Mucosa of rectum (tissue), 2 donors: ENCODE results near the gene TMEM204.

Experiments
- H3K27ac ChIP-seq, 2 donors: one replicate each; pipeline ENCODE4 v1.7.0; 2013; ENCODE audit warnings: inconsistent platforms in 2 of 2, low read depth in 2 of 2, low read length in 2 of 2
- H3K27me3 ChIP-seq, 2 donors: one replicate each; pipeline ENCODE4 v1.7.0; 2013; ENCODE audit warnings: low read length in 2 of 2; ENCODE audit not compliant: control insufficient read depth in 2 of 2, insufficient read depth in 2 of 2
- H3K36me3 ChIP-seq, 2 donors: one replicate each; pipeline ENCODE4 v1.7.0; 2013; ENCODE audit warnings: low read length in 2 of 2; ENCODE audit not compliant: control insufficient read depth in 2 of 2, insufficient read depth in 2 of 2
- H3K4me1 ChIP-seq, 2 donors: one replicate each; pipeline ENCODE4 v1.7.0; 2013; ENCODE audit warnings: low read length in 2 of 2, mild to moderate bottlenecking in 1 of 2; ENCODE audit not compliant: control insufficient read depth in 2 of 2, insufficient read depth in 2 of 2
- H3K4me3 ChIP-seq, 2 donors: one replicate each; pipeline ENCODE4 v1.7.0; 2013; ENCODE audit warnings: low read length in 2 of 2
- H3K9ac ChIP-seq, 2 donors: one replicate each; pipeline ENCODE4 v1.7.0; 2013; ENCODE audit warnings: low read length in 2 of 2, low read depth in 1 of 2, mild to moderate bottlenecking in 1 of 2
- H3K9me3 ChIP-seq, 2 donors: one replicate each; pipeline ENCODE4 v1.7.0; 2013; ENCODE audit warnings: low read length in 2 of 2; ENCODE audit not compliant: control insufficient read depth in 2 of 2
- donor health status: healthy.
- donor health status: Normal muscosa, but diverticular disease.

Gene TMEM204

GRCh38 chr16:1530883-1531637 lies 2.4 kb upstream of the TMEM204 start:
- Histone ChIP-seq H3K9ac (peak overlapping the region in 1 of 2 donors; percentile 36), H3K4me1 (peaks cover 12 to 13% of the 10 kb centered on the region in 2 donors)

GRCh38 chr16:1531638-1531910 lies 1.9 kb upstream of the TMEM204 start:
- H3K9ac ChIP-seq = peak overlapping the region in 1 of 2 donors; percentile 36

More at GRCh38 chr16:1530883-1531637, 2.4 kb upstream of the TMEM204 start:
- H3K27me3 ChIP-seq = no peaks in the 10 kb centered on the region
- H3K9me3 ChIP-seq = no peaks in the 10 kb centered on the region
- H3K27ac ChIP-seq = peak overlapping the region; percentile 84 to 86
- no peak overlapping the region for H3K4me3 ChIP-seq
- no peaks in the 10 kb centered on the region for H3K36me3 ChIP-seq

GRCh38 chr16:1532081-1532760 lies 1.2 kb upstream of the TMEM204 start:
- peak overlapping the region; percentile 7 to 18 for H3K4me3 ChIP-seq
- no peaks in the 10 kb centered on the region for H3K9me3 ChIP-seq
- H3K36me3 ChIP-seq = peaks cover 0 to 9% of the 10 kb centered on the region in 2 donors
- no peaks in the 10 kb centered on the region for H3K27me3 ChIP-seq
- H3K27ac ChIP-seq = peak overlapping the region; percentile 84 to 86
- peak overlapping the region in 1 of 2 donors; percentile 70 for H3K9ac ChIP-seq
- peaks cover 12 to 16% of the 10 kb centered on the region in 2 donors for H3K4me1 ChIP-seq

More at GRCh38 chr16:1531638-1531910, 1.9 kb upstream of the TMEM204 start:
- Histone ChIP-seq H3K36me3 (peaks cover 0 to 2% of the 10 kb centered on the region in 2 donors), H3K4me1 (peaks cover 12 to 14% of the 10 kb centered on the region in 2 donors), H3K4me3 (no peak overlapping the region), H3K9me3 (no peaks in the 10 kb centered on the region), H3K27me3 (no peaks in the 10 kb centered on the region), H3K27ac (peak overlapping the region; percentile 84 to 86)

DNA sequence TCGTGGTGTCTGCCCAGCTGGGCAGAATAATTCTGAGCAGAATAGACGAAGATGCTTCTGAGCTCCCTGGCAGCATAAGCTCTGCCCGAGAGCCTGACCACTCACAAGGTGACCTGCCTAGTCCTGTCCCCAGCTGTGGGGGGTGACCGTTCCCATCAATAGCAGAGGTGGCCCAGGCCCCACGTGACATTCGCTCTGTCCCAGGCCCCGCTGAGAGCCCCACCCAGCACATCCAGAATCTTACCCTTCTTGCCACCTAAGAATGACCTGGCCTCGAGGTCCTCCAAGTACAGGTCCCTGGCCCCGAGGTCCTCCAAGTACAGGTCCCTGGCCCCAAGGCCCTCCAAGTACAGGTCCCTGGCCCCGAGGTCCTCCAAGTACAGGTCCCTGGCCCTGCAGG lies 695 bp upstream of the TMEM204 start:
- peak overlapping the region in 1 of 2 donors; percentile 70 for H3K9ac ChIP-seq
- peaks cover 12 to 16% of the 10 kb centered on the region in 2 donors for H3K4me1 ChIP-seq
- peak overlapping the region; percentile 7 to 18 for H3K4me3 ChIP-seq

GRCh38 chr16:1534021-1535020 lies 855 bp downstream of the TMEM204 start:
- Histone ChIP-seq H3K27me3 (no peaks in the 10 kb centered on the region), H3K9me3 (no peaks in the 10 kb centered on the region), H3K36me3 (peaks cover 6 to 16% of the 10 kb centered on the region in 2 donors), H3K27ac (peak overlapping the region; percentile 84 to 86), H3K9ac (peak overlapping the region; percentile 41 to 70), H3K4me3 (peak overlapping the region; percentile 62 to 64), H3K4me1 (peaks cover 12 to 18% of the 10 kb centered on the region in 2 donors)

More for the DNA sequence above, 695 bp upstream of the TMEM204 start:
- Histone ChIP-seq H3K36me3 (peaks cover 3 to 9% of the 10 kb centered on the region in 2 donors), H3K27ac (peak overlapping the region; percentile 84 to 86), H3K27me3 (no peaks in the 10 kb centered on the region), H3K9me3 (no peaks in the 10 kb centered on the region)

GRCh38 chr16:1535391-1536291 lies 2.2 kb downstream of the TMEM204 start:
- Histone ChIP-seq H3K36me3 (peaks cover 9 to 20% of the 10 kb centered on the region in 2 donors), H3K9me3 (no peaks in the 10 kb centered on the region), H3K4me3 (peak overlapping the region; percentile 62 to 64), H3K9ac (peak overlapping the region; percentile 53 to 70), H3K27me3 (no peaks in the 10 kb centered on the region), H3K27ac (peak overlapping the region; percentile 14 to 17), H3K4me1 (peaks cover 10 to 18% of the 10 kb centered on the region in 2 donors)

- H3K4me3 ChIP-seq = peak overlapping the region in 1 of 2 donors; percentile 64
- H3K27me3 ChIP-seq = no peaks in the 10 kb centered on the region
- H3K9ac ChIP-seq = no peak overlapping the region
- no peaks in the 10 kb centered on the region for H3K9me3 ChIP-seq
- peaks cover 9 to 22% of the 10 kb centered on the region in 2 donors for H3K36me3 ChIP-seq
- H3K4me1 ChIP-seq = peaks cover 5 to 16% of the 10 kb centered on the region in 2 donors
- no peak overlapping the region for H3K27ac ChIP-seq
These were observed 3.1 kb downstream of the TMEM204 start for GRCh38 chr16:1536601-1537000.

DNA sequence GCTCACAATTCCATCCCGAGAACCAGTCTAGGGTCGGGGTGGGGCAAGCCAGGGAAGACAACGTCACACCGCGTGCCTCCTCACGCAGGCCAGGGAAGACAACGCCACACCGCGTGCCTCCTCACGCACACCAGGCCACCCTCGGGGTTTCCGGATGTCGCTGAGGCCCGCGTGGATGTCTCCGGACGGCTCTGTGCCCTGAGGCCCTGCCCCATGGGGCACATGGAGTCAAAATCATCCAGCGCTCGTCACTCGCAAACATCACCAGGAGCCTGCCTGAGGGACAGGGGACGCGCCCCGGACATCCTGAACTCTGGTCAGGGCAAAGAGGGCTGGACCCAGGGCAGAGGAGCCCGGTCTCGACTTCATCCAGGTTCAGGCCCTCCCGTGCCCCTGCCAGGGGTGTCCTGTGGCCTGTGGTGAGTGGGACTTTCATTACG lies 3.7 kb downstream of the TMEM204 start:
- peaks cover 5 to 14% of the 10 kb centered on the region in 2 donors for H3K4me1 ChIP-seq
- H3K27ac ChIP-seq = no peak overlapping the region
- H3K36me3 ChIP-seq = peaks cover 9 to 24% of the 10 kb centered on the region in 2 donors
- no peak overlapping the region for H3K4me3 ChIP-seq
- H3K9me3 ChIP-seq = no peaks in the 10 kb centered on the region
- H3K9ac ChIP-seq = no peak overlapping the region
- H3K27me3 ChIP-seq = no peaks in the 10 kb centered on the region

DNA sequence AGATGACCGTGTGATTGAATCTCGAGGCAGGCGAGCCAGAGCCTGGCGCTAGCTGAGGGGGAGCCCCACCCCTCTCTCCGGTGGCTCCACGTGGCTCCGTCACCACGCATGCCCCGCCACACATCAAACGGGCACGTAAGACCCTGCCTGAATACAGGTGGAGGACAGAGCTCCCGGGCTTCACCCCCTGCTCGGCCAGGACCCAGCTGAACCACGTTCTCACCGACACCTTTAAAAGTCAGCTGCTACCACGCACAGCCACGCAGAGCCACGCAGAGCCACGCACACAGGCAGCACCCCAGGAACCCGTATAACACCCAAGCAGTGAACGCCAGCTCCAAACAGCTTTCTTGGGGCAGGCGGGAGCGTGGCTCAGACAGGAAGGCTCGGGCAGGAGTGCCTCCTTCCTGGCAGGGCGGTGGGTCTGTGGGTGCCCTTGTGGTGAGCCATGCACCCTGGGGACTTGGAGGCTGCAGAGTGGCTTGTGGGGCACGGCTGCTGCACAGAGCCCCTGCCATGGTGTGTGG lies 4.4 kb downstream of the TMEM204 start:
- H3K9ac ChIP-seq = no peak overlapping the region
- no peaks in the 10 kb centered on the region for H3K27me3 ChIP-seq
- peaks cover 5 to 17% of the 10 kb centered on the region in 2 donors for H3K4me1 ChIP-seq
- peaks cover 9 to 27% of the 10 kb centered on the region in 2 donors for H3K36me3 ChIP-seq
- H3K4me3 ChIP-seq = no peak overlapping the region
- H3K9me3 ChIP-seq = no peaks in the 10 kb centered on the region
- H3K27ac ChIP-seq = no peak overlapping the region
